GM12878 (cell line): ENCODE data around the gene SRRM2. TPM values are rescaled to one million over a fixed set of nuclear protein-coding genes. Genes with fewer than 3 reads are reported as not detected.

Experiments
- ATAC-seq: fragments of 200-7000 bp; cut with Tn5 transposase; 3 replicates; pipeline ENCODE4 v1.9.1; 2020; ENCODE audit warnings: mild to moderate bottlenecking, moderate library complexity
- BruUV-seq: library from RNA; stranded (reverse); fragments of 400-500 nt; replicated peaks from 2 replicates; lab custom pipeline; 2021; lab: Mats Ljungman, UMichigan
- CTCF ChIA-PET: fragments of 300-600 bp; sonication (Branson Sonifier 250); formaldehyde crosslinking; extraction: SDS; loops from one replicate; lab custom pipeline; 2021; ENCODE audit warnings: inconsistent platforms; lab: Yijun Ruan, JAX
- POLR2A ChIA-PET: fragments of 350-600 bp; formaldehyde crosslinking; extraction: SDS; loops from one replicate; lab custom pipeline; 2021; ENCODE audit warnings: inconsistent platforms; lab: Charles Lee
- RAD21 ChIA-PET: fragments of 300-600 bp; sonication (Branson Sonifier 250); formaldehyde crosslinking; loops from one replicate; lab custom pipeline; 2023; ENCODE audit warnings: antibody characterized with exemption; ENCODE audit not compliant: unreplicated experiment; lab: Charles Lee
- SMC1A ChIA-PET: fragments of 300-600 bp; sonication (Branson Sonifier 250); formaldehyde crosslinking; loops from one replicate; lab custom pipeline; 2023; ENCODE audit not compliant: unreplicated experiment, uncharacterized antibody; lab: Charles Lee
- DNase-seq: peaks from one replicate; pipeline ENCODE4 v3.0.0-alpha.2; 2011; ENCODE audit warnings: low read depth, low spot score
- FAIRE-seq: peaks from 3 replicates; lab custom pipeline; 2011; peaks lifted over from hg19 to GRCh38; lab: Jason Lieb, UNC
- H2AFZ ChIP-seq: 2 replicates; pipeline ENCODE4 v1.6.0; 2011; ENCODE audit warnings: low read depth, low read length, control low read depth; ENCODE audit not compliant: control insufficient read depth
- H3K27ac ChIP-seq: 2 replicates; pipeline ENCODE4 v1.5.1; 2011; ENCODE audit warnings: control low read depth; ENCODE audit not compliant: control insufficient read depth, insufficient read depth
- H3K27me3 ChIP-seq, 2 experiments: replicated peaks in 1 of 2; 2 replicates each; pipeline versions ENCODE4 v1.6.0 to v1.6.1; 2011; ENCODE audit warnings: low read length in 1 of 2; ENCODE audit not compliant: control insufficient read depth in 2 of 2, insufficient read depth in 2 of 2
- H3K36me3 ChIP-seq, 2 experiments: 2 replicates each; pipeline ENCODE4 v1.5.1; 2011; ENCODE audit warnings: low read length in 1 of 2; ENCODE audit not compliant: control insufficient read depth in 2 of 2, insufficient read depth in 2 of 2
- H3K4me1 ChIP-seq: 2 replicates; pipeline ENCODE4 v1.6.1; 2011; ENCODE audit warnings: mild to moderate bottlenecking, low read length, moderate library complexity, mixed read lengths; ENCODE audit not compliant: control insufficient read depth, insufficient read depth
- H3K4me2 ChIP-seq: 2 replicates; pipeline ENCODE4 v1.6.0; 2011; ENCODE audit warnings: control low read depth; ENCODE audit not compliant: control insufficient read depth, insufficient read depth
- H3K4me3 ChIP-seq: fragments of 200-600 bp; sonication (generic); 2 replicates; pipeline ENCODE4 v1.5.1; 2016
- H3K79me2 ChIP-seq: 2 replicates; pipeline ENCODE4 v1.6.0; 2011; ENCODE audit warnings: low read length; ENCODE audit not compliant: control insufficient read depth, insufficient read depth
- H3K9ac ChIP-seq: 2 replicates; pipeline ENCODE4 v1.8.0; 2011; ENCODE audit warnings: low read length, control low read depth, mixed read lengths; ENCODE audit not compliant: control insufficient read depth, insufficient read depth
- H3K9me3 ChIP-seq: replicated peaks from 3 replicates; pipeline ENCODE4 v1.5.1; 2011; ENCODE audit warnings: mild to moderate bottlenecking, low read length; ENCODE audit not compliant: control insufficient read depth, insufficient read depth
- H4K20me1 ChIP-seq: 2 replicates; pipeline ENCODE4 v1.6.0; 2011; ENCODE audit not compliant: control insufficient read depth, insufficient read depth
- ATF7 ChIP-seq: fragments of 450-650 bp; IDR thresholded peaks from 2 replicates; pipeline ENCODE4 v1.6.1; 2016; ENCODE audit warnings: low read depth, mild to moderate bottlenecking
- CHD2 ChIP-seq: IDR thresholded peaks from 2 replicates; pipeline ENCODE4 v1.6.1; 2011; ENCODE audit warnings: low read depth, low read length, improper control_type of control experiment, borderline replicate concordance
- E4F1 ChIP-seq: fragments of 450-650 bp; IDR thresholded peaks from 2 replicates; pipeline ENCODE4 v1.6.1; 2018; ENCODE audit warnings: borderline replicate concordance, mild to moderate bottlenecking; ENCODE audit not compliant: partially characterized antibody
- MTA3 ChIP-seq: IDR thresholded peaks from 2 replicates; pipeline ENCODE4 v1.6.1; 2012; ENCODE audit warnings: low read length, inconsistent platforms, borderline replicate concordance
- NFIC ChIP-seq: IDR thresholded peaks from 2 replicates; pipeline ENCODE4 v1.6.1; 2012; ENCODE audit warnings: low read depth, mild to moderate bottlenecking, inconsistent platforms, low read length, moderate library complexity
- RELA ChIP-seq: fragments of 450-650 bp; IDR thresholded peaks from 2 replicates; pipeline ENCODE4 v1.8.0; 2014; ENCODE audit warnings: borderline replicate concordance; ENCODE audit not compliant: partially characterized antibody
- RFX5 ChIP-seq: IDR thresholded peaks from 2 replicates; pipeline ENCODE4 v1.6.1; 2011; ENCODE audit warnings: low read depth, low read length, improper control_type of control experiment
- TARDBP ChIP-seq: IDR thresholded peaks from 2 replicates; pipeline ENCODE4 v1.6.1; 2016; ENCODE audit warnings: borderline replicate concordance
- TCF12 ChIP-seq: IDR thresholded peaks from 2 replicates; pipeline ENCODE4 v1.6.1; 2011; ENCODE audit warnings: low read depth, mild to moderate bottlenecking, low read length
- WGBS: methylation state at CpG from one replicate; pipeline ENCODE4 v1.1.6; 2016; ENCODE audit warnings: low lambda C conversion rate; ENCODE audit not compliant: insufficient replicate concordance, insufficient coverage; ENCODE audit errors: missing lambda C conversion rate; 5-methylcytosine and 5-hydroxymethylcytosine counted together
- in situ Hi-C: fragments of 300-500 bp; cut with MboI; formaldehyde crosslinking; loops from 9 replicates; pipeline ENCODE4 v1.14.3; 2018; ENCODE audit warnings: mixed read lengths
- intact Hi-C: fragments of 100-400 bp; cut with micrococcal nuclease; formaldehyde crosslinking; loops from one replicate; pipeline ENCODE4 v1.14.2; 2022; ENCODE audit not compliant: unreplicated experiment
- polyA plus RNA-seq, 11 experiments: library from polyadenylated mRNA; depleted of rRNA in 4 of 11; unstranded in 6 of 11; stranded (reverse) in 5 of 11; fragments of >200 nt; fragmentation: Nextera tagmentation in 4 of 11; fragmentation: Illumina TruSeq in 1 of 11; extraction: Ambion mirVana in 4 of 11; extraction: Trizol in 1 of 11; gene quantifications; 1 replicate in 1 of 11; 2 replicates in 10 of 11; pipeline versions ENCODE4 v1.2.1 to v1.2.3, GENCODE V29; 2011 to 2016; ENCODE audit warnings: inconsistent platforms in 2 of 11, missing spikeins in 2 of 11, low read depth in 1 of 11
- total RNA-seq, 4 experiments: library from RNA; depleted of rRNA in 3 of 4; stranded (reverse); fragments of >200 nt in 3 of 4; fragmentation: Illumina TruSeq in 1 of 4; extraction: Trizol in 1 of 4; gene quantifications; 2 replicates each; pipeline versions ENCODE4 v1.2.1 to v1.2.3, GENCODE V29; 2013 to 2021

Gene SRRM2
- total and polyA plus RNA-seq, 10 of the 15 experiments (the other 5 are each of a cell fraction or from before 2014, with no cell fraction given), result 30.1 to 502 (median 196) TPM

- Histone ChIP-seq H3K36me3 (no peaks in the 10 kb centered on the region), H3K4me2 (no peak overlapping the region), H3K27ac (no peak overlapping the region), H3K79me2 (no peaks in the 10 kb centered on the region), H3K9ac (no peak overlapping the region), H4K20me1 (no peaks in the 10 kb centered on the region; the same call in 1 of the 2 replicates), H3K9me3 (no peaks in the 10 kb centered on the region), H3K4me1 (no peaks in the 10 kb centered on the region), H3K4me3 (no peak overlapping the region), H2AFZ (no peak overlapping the region), H3K27me3 (no peaks in the 10 kb centered on the region)
- POLR2A ChIA-PET, result no interaction called here
- RAD21 ChIA-PET, result no interaction called here
- WGBS, result 57% methylated on average over 19 of the region's 19 CpGs
- no TSS peak for BruUV-seq
- CTCF ChIA-PET, result no interaction called here
- SMC1A ChIA-PET, result no interaction called here
- FAIRE-seq (no peak), ATAC-seq (no peak), DNase-seq (no peak)
- intact Hi-C loops (no loop called here), in situ Hi-C loops (no loop called here)
- TF ChIP-seq NFIC, result no peak
Observed at GRCh38 chr16:2743007-2743810, 9.2 kb upstream of the SRRM2 start.

- in situ Hi-C loops, result no loop called here
- 88% methylated on average over 6 of the region's 6 CpGs for WGBS
Observed at GRCh38 chr16:2744711-2745110, 7.7 kb upstream of the SRRM2 start.

More at GRCh38 chr16:2744711-2745110, 7.7 kb upstream of the SRRM2 start:
- Histone ChIP-seq H4K20me1 (no peaks in the 10 kb centered on the region; the same call in 1 of the 2 replicates), H3K9ac (no peak overlapping the region)
- POLR2A ChIA-PET, result no interaction called here
- CTCF ChIA-PET, result no interaction called here
- FAIRE-seq (no peak), DNase-seq (no peak)
- TF ChIP-seq RFX5 (no peak), ATF7 (no peak), RELA (no peak), MTA3 (no peak), CHD2 (no peak), TARDBP (no peak), E4F1 (no peak), TCF12 (no peak)
- TF ChIP-seq, all 136 proteins: peak for 0
- no TSS peak for BruUV-seq
- no peak for ATAC-seq
- ChIA-PET SMC1A (no interaction called here), RAD21 (no interaction called here)
- Histone ChIP-seq H3K4me3 (no peak overlapping the region), H3K4me2 (no peak overlapping the region), H2AFZ (no peak overlapping the region), H3K4me1 (no peaks in the 10 kb centered on the region), H3K36me3 (no peaks in the 10 kb centered on the region), H3K27me3 (no peaks in the 10 kb centered on the region), H3K79me2 (no peaks in the 10 kb centered on the region), H3K9me3 (no peaks in the 10 kb centered on the region), H3K27ac (no peak overlapping the region)
- intact Hi-C loops, result no loop called here
